NOMO-1 treated with dmso at 0.1 percent for 144 hours (cell line): ENCODE data around the gene HPCAL4.

Source experiments
- DNase-seq: peaks from one replicate; lab custom pipeline; 2025; ENCODE audit not compliant: unreplicated experiment; lab: John Stamatoyannopoulos, UW

HPCAL4 gene

GRCh38 chr1:39691383-39692151 is at the start of gene HPCAL4:
TSS of gene HPCAL4 (minus strand) at chr1:39691433. CDS start at chr1:39684603, 6,830 bp downstream.
- peak; percentile 84 for DNase-seq

- peak; percentile 86 for DNase-seq
Observed at GRCh38 chr1:39738622-39739366, 47.6 kb upstream of the HPCAL4 start, which contains the start of gene PPIE. TSS of gene PPIE (plus strand) at chr1:39738882. CDS start at chr1:39738901, 19 bp downstream.

- DNase-seq: no peak
Observed at GRCh38 chr1:39737546-39738169, 46.4 kb upstream of the HPCAL4 start.

- no peak for DNase-seq
Observed at GRCh38 chr1:39735731-39736130, 44.5 kb upstream of the HPCAL4 start.

- no peak for DNase-seq
Observed at GRCh38 chr1:39733161-39733560, 41.9 kb upstream of the HPCAL4 start.

- no peak for DNase-seq
Observed at GRCh38 chr1:39732730-39733129, 41.5 kb upstream of the HPCAL4 start.

GRCh38 chr1:39729842-39730241 is 38.6 kb upstream of the HPCAL4 start:
- no peak for DNase-seq

GRCh38 chr1:39729030-39729429 is 37.8 kb upstream of the HPCAL4 start:
- DNase-seq: no peak

- DNase-seq: no peak
Observed at GRCh38 chr1:39727932-39728317, 36.7 kb upstream of the HPCAL4 start.

- DNase-seq: no peak
Observed at GRCh38 chr1:39727221-39727931, 36.1 kb upstream of the HPCAL4 start.

GRCh38 chr1:39726600-39726999 is 35.4 kb upstream of the HPCAL4 start:
- no peak for DNase-seq

GRCh38 chr1:39722495-39722894 is 31.3 kb upstream of the HPCAL4 start:
- DNase-seq: no peak

GRCh38 chr1:39721664-39722063 is 30.4 kb upstream of the HPCAL4 start:
- no peak for DNase-seq

GRCh38 chr1:39720094-39720999 is 29.1 kb upstream of the HPCAL4 start:
- peak; percentile 13 for DNase-seq

- DNase-seq: no peak
Observed at GRCh38 chr1:39717809-39718208, 26.6 kb upstream of the HPCAL4 start.

GRCh38 chr1:39713557-39713956 is 22.3 kb upstream of the HPCAL4 start:
- no peak for DNase-seq

- DNase-seq: no peak
Observed at GRCh38 chr1:39711966-39712340, 20.7 kb upstream of the HPCAL4 start.

- no peak for DNase-seq
Observed at GRCh38 chr1:39711104-39711965, 20.1 kb upstream of the HPCAL4 start.

GRCh38 chr1:39707506-39707905 is 16.3 kb upstream of the HPCAL4 start:
- DNase-seq: no peak
